Measurements from ENCODE around the gene PCAT6. TPM values are rescaled to one million over a fixed set of nuclear protein-coding genes. Genes with fewer than 3 reads are reported as not detected.
A peak's percentile ranks its signal among the peaks of the same experiment; 100 is the strongest.

The PCAT6 gene
- total RNA-seq, 2 donors from 2014 or later = 0.74 to 2.1 TPM

GRCh38 chr1:202858789-202859414 lies 48.1 kb downstream of the PCAT6 start:
- H3K27ac ChIP-seq = peak overlapping the region; percentile 18
- H3K4me3 ChIP-seq = no peak overlapping the region
- no peaks in the 10 kb centered on the region for H3K9me3 ChIP-seq
- peaks cover 2% of the 10 kb centered on the region for H3K4me1 ChIP-seq
- H3K36me3 ChIP-seq = no peaks in the 10 kb centered on the region
- DNase-seq = no peak
- intact Hi-C loops (cut with DNase I) = no loop called here
- no peaks in the 10 kb centered on the region for H3K27me3 ChIP-seq
- TF ChIP-seq CTCF (IDR thresholded peaks at IDR 0.05) = no peak
- H3K9ac ChIP-seq (ENCODE audit: low read depth in 2 of 2, low read length in 2 of 2) = peak overlapping the region in 1 of 2 donors; percentile 0

- Histone ChIP-seq H3K9me3 (no peaks in the 10 kb centered on the region), H3K27me3 (no peaks in the 10 kb centered on the region), H3K9ac (ENCODE audit: low read depth in 2 of 2, low read length in 2 of 2) (peak overlapping the region; percentile 40 to 78), H3K36me3 (no peaks in the 10 kb centered on the region), H3K27ac (peak overlapping the region; percentile 60), H3K4me1 (peaks cover 2% of the 10 kb centered on the region), H3K4me3 (peak overlapping the region; percentile 72)
- TF ChIP-seq CTCF (IDR thresholded peaks at IDR 0.05) = no peak
- intact Hi-C loops (cut with DNase I) = no loop called here
- peak; percentile 89 for DNase-seq
These were observed 50.1 kb downstream of the PCAT6 start for GRCh38 chr1:202860744-202861419.

Other genes with a start within 250 kb of the PCAT6 start
- under 1 TPM; 0.15 to 0.19 TPM for gene SYT2, start 100.5 kb upstream of the PCAT6 start, total RNA-seq
- 10 to 100 TPM; 70.1 to 93.4 TPM for gene KDM5B, start 2.5 kb upstream of the PCAT6 start, total RNA-seq
- 10 to 100 TPM; 11.9 to 12.0 TPM for gene RABIF, start 78.2 kb downstream of the PCAT6 start, total RNA-seq
- gene KLHL12, start 116.3 kb downstream of the PCAT6 start, total RNA-seq = 10 to 100 TPM; 28.7 to 29.6 TPM
- 10 to 100 TPM; 82.1 to 82.7 TPM for gene ADIPOR1, start 147.4 kb downstream of the PCAT6 start, total RNA-seq
- 10 to 100 TPM; 22.2 to 23.4 TPM for gene CYB5R1, start 156.3 kb downstream of the PCAT6 start, total RNA-seq
- 100 to 1,000 TPM; 117 to 134 TPM for gene TMEM183A, start 196.4 kb downstream of the PCAT6 start, total RNA-seq
- 1 to 10 TPM; 1.6 to 7.3 TPM for gene PPFIA4, start 215.5 kb downstream of the PCAT6 start, total RNA-seq